ENCODE data around the gene RNF207.

RNF207 gene

GRCh38 chr1:6171548-6172124, 34.3 kb upstream of the RNF207 start:
- Histone ChIP-seq H2AK5ac (ENCODE audit: low read length, severe bottlenecking) (no peak overlapping the region), H3K9ac (ENCODE audit: low read length) (no peak overlapping the region), H3K4ac (ENCODE audit: low read depth in 1 of 2, low read length in 2 of 2) (no peak overlapping the region), H3K27me3 (ENCODE audit: control insufficient read depth in 1 of 2, insufficient read depth in 1 of 2, low read length in 2 of 2) (peaks cover 49 to 83% of the 10 kb centered on the region in 2 experiments), H2BK120ac (ENCODE audit: low read depth, low read length) (no peak overlapping the region), H3K14ac (ENCODE audit: low read length in 2 of 2) (no peak overlapping the region), H3K18ac (ENCODE audit: low read depth in 1 of 2, low read length in 2 of 2) (no peak overlapping the region), H2AFZ (ENCODE audit: low read depth, low read length) (no peak overlapping the region), H3K27ac (ENCODE audit: low read length, poor library complexity, severe bottlenecking) (no peak overlapping the region), H3K23ac (ENCODE audit: low read length in 2 of 2) (no peak overlapping the region), H3K4me3 (ENCODE audit: insufficient read depth in 1 of 2, low read depth in 1 of 2, low read length in 2 of 2) (no peak overlapping the region), H3K4me2 (ENCODE audit: low read length, poor library complexity, severe bottlenecking) (no peak overlapping the region), H2BK12ac (ENCODE audit: low read length in 2 of 2) (no peak overlapping the region), H3K79me1 (replicated peaks; ENCODE audit: low read length, poor library complexity, severe bottlenecking) (no peaks in the 10 kb centered on the region), H2BK5ac (ENCODE audit: low read depth, low read length, poor library complexity, severe bottlenecking) (no peak overlapping the region), H3K4me1 (ENCODE audit: control insufficient read depth, insufficient read depth, low read depth, low read length) (no peaks in the 10 kb centered on the region), H2BK15ac (ENCODE audit: low read depth, poor library complexity, severe bottlenecking) (no peak overlapping the region), H4K8ac (ENCODE audit: low read length) (no peak overlapping the region), H3K36me3 (ENCODE audit: control insufficient read depth in 1 of 2, insufficient read depth in 2 of 2, low read depth in 1 of 2, low read length in 2 of 2) (no peaks in the 10 kb centered on the region), H4K91ac (ENCODE audit: low read length) (no peak overlapping the region), H3K9me3 (ENCODE audit: control insufficient read depth, low read length) (peaks cover 6% of the 10 kb centered on the region)
- 57% methylated on average over 10 of the region's 10 CpGs for WGBS
- DNase-seq: no peak

GRCh38 chr1:6172549-6172948, 33.4 kb upstream of the RNF207 start:
- no peak overlapping the region for H3K14ac ChIP-seq (ENCODE audit: low read length in 2 of 2)
- H2BK15ac ChIP-seq (ENCODE audit: low read depth, poor library complexity, severe bottlenecking): no peak overlapping the region
- no peak overlapping the region for H3K9ac ChIP-seq (ENCODE audit: low read length)
- no peak overlapping the region for H2AFZ ChIP-seq (ENCODE audit: low read depth, low read length)
- no peak overlapping the region for H4K91ac ChIP-seq (ENCODE audit: low read length)
- no peak overlapping the region for H3K23ac ChIP-seq (ENCODE audit: low read length in 2 of 2)
- no peaks in the 10 kb centered on the region for H3K79me1 ChIP-seq (replicated peaks; ENCODE audit: low read length, poor library complexity, severe bottlenecking)
- no peaks in the 10 kb centered on the region for H3K36me3 ChIP-seq (ENCODE audit: control insufficient read depth in 1 of 2, insufficient read depth in 2 of 2, low read depth in 1 of 2, low read length in 2 of 2)
- H3K4ac ChIP-seq (ENCODE audit: low read depth in 1 of 2, low read length in 2 of 2): no peak overlapping the region
- DNase-seq: no peak
- H2BK120ac ChIP-seq (ENCODE audit: low read depth, low read length): no peak overlapping the region
- H3K27ac ChIP-seq (ENCODE audit: low read length, poor library complexity, severe bottlenecking): no peak overlapping the region
- H3K18ac ChIP-seq (ENCODE audit: low read depth in 1 of 2, low read length in 2 of 2): no peak overlapping the region
- H2AK5ac ChIP-seq (ENCODE audit: low read length, severe bottlenecking): no peak overlapping the region
- no peaks in the 10 kb centered on the region for H3K4me1 ChIP-seq (ENCODE audit: control insufficient read depth, insufficient read depth, low read depth, low read length)
- peaks cover 6% of the 10 kb centered on the region for H3K9me3 ChIP-seq (ENCODE audit: control insufficient read depth, low read length)
- H2BK5ac ChIP-seq (ENCODE audit: low read depth, low read length, poor library complexity, severe bottlenecking): no peak overlapping the region
- H3K27me3 ChIP-seq (ENCODE audit: control insufficient read depth in 1 of 2, insufficient read depth in 1 of 2, low read length in 2 of 2): peaks cover 49 to 87% of the 10 kb centered on the region in 2 experiments
- 82% methylated on average over 10 of the region's 10 CpGs for WGBS
- H3K4me2 ChIP-seq (ENCODE audit: low read length, poor library complexity, severe bottlenecking): no peak overlapping the region
- H4K8ac ChIP-seq (ENCODE audit: low read length): no peak overlapping the region
- no peak overlapping the region for H2BK12ac ChIP-seq (ENCODE audit: low read length in 2 of 2)
- H3K4me3 ChIP-seq (ENCODE audit: insufficient read depth in 1 of 2, low read depth in 1 of 2, low read length in 2 of 2): no peak overlapping the region

GRCh38 chr1:6174621-6175410, 31.1 kb upstream of the RNF207 start:
- Histone ChIP-seq H3K79me1 (replicated peaks; ENCODE audit: low read length, poor library complexity, severe bottlenecking) (no peaks in the 10 kb centered on the region), H2AK5ac (ENCODE audit: low read length, severe bottlenecking) (no peak overlapping the region), H4K91ac (ENCODE audit: low read length) (no peak overlapping the region), H3K4me2 (ENCODE audit: low read length, poor library complexity, severe bottlenecking) (no peak overlapping the region), H3K27me3 (ENCODE audit: control insufficient read depth in 1 of 2, insufficient read depth in 1 of 2, low read length in 2 of 2) (peaks cover 59 to 83% of the 10 kb centered on the region in 2 experiments), H3K9me3 (ENCODE audit: control insufficient read depth, low read length) (peaks cover 6% of the 10 kb centered on the region), H3K9ac (ENCODE audit: low read length) (no peak overlapping the region), H2BK12ac (ENCODE audit: low read length in 2 of 2) (no peak overlapping the region), H3K27ac (ENCODE audit: low read length, poor library complexity, severe bottlenecking) (no peak overlapping the region), H3K18ac (ENCODE audit: low read depth in 1 of 2, low read length in 2 of 2) (no peak overlapping the region), H3K4me3 (ENCODE audit: insufficient read depth in 1 of 2, low read depth in 1 of 2, low read length in 2 of 2) (no peak overlapping the region), H2AFZ (ENCODE audit: low read depth, low read length) (no peak overlapping the region), H3K4ac (ENCODE audit: low read depth in 1 of 2, low read length in 2 of 2) (no peak overlapping the region), H3K36me3 (ENCODE audit: control insufficient read depth in 1 of 2, insufficient read depth in 2 of 2, low read depth in 1 of 2, low read length in 2 of 2) (no peaks in the 10 kb centered on the region), H3K23ac (ENCODE audit: low read length in 2 of 2) (no peak overlapping the region), H2BK15ac (ENCODE audit: low read depth, poor library complexity, severe bottlenecking) (no peak overlapping the region), H2BK120ac (ENCODE audit: low read depth, low read length) (no peak overlapping the region), H3K4me1 (ENCODE audit: control insufficient read depth, insufficient read depth, low read depth, low read length) (peaks cover 10% of the 10 kb centered on the region), H3K14ac (ENCODE audit: low read length in 2 of 2) (no peak overlapping the region), H4K8ac (ENCODE audit: low read length) (no peak overlapping the region), H2BK5ac (ENCODE audit: low read depth, low read length, poor library complexity, severe bottlenecking) (no peak overlapping the region)
- DNase-seq: no peak
- 93% methylated on average over 5 of the region's 5 CpGs for WGBS

- Histone ChIP-seq H3K27ac (ENCODE audit: low read length, poor library complexity, severe bottlenecking) (no peak overlapping the region), H3K36me3 (ENCODE audit: control insufficient read depth in 1 of 2, insufficient read depth in 2 of 2, low read depth in 1 of 2, low read length in 2 of 2) (no peaks in the 10 kb centered on the region), H3K4me2 (ENCODE audit: low read length, poor library complexity, severe bottlenecking) (no peak overlapping the region), H3K18ac (ENCODE audit: low read depth in 1 of 2, low read length in 2 of 2) (no peak overlapping the region), H3K4me3 (ENCODE audit: insufficient read depth in 1 of 2, low read depth in 1 of 2, low read length in 2 of 2) (no peak overlapping the region), H2BK120ac (ENCODE audit: low read depth, low read length) (no peak overlapping the region), H3K9ac (ENCODE audit: low read length) (no peak overlapping the region), H3K23ac (ENCODE audit: low read length in 2 of 2) (no peak overlapping the region), H2BK15ac (ENCODE audit: low read depth, poor library complexity, severe bottlenecking) (no peak overlapping the region), H3K79me1 (replicated peaks; ENCODE audit: low read length, poor library complexity, severe bottlenecking) (no peaks in the 10 kb centered on the region), H3K4ac (ENCODE audit: low read depth in 1 of 2, low read length in 2 of 2) (no peak overlapping the region), H2BK12ac (ENCODE audit: low read length in 2 of 2) (no peak overlapping the region), H3K27me3 (ENCODE audit: control insufficient read depth in 1 of 2, insufficient read depth in 1 of 2, low read length in 2 of 2) (peaks cover 59 to 79% of the 10 kb centered on the region in 2 experiments), H4K8ac (ENCODE audit: low read length) (no peak overlapping the region), H3K14ac (ENCODE audit: low read length in 2 of 2) (no peak overlapping the region), H4K91ac (ENCODE audit: low read length) (no peak overlapping the region), H3K4me1 (ENCODE audit: control insufficient read depth, insufficient read depth, low read depth, low read length) (peaks cover 16% of the 10 kb centered on the region), H2BK5ac (ENCODE audit: low read depth, low read length, poor library complexity, severe bottlenecking) (no peak overlapping the region), H3K9me3 (ENCODE audit: control insufficient read depth, low read length) (peaks cover 6% of the 10 kb centered on the region), H2AFZ (ENCODE audit: low read depth, low read length) (no peak overlapping the region), H2AK5ac (ENCODE audit: low read length, severe bottlenecking) (no peak overlapping the region)
- no peak for DNase-seq
- 93% methylated on average over 6 of the region's 6 CpGs for WGBS
Measured at GRCh38 chr1:6175411-6175828, 30.5 kb upstream of the RNF207 start.

All from mesenchymal stem cell (in vitro differentiated cells and primary cell).